C4-2B (cell line): ENCODE measurements around the gene IFNB1.

Experiments used
- H3K27ac ChIP-seq: fragments of 450-650 bp; 2 replicates; pipeline ENCODE4 v1.5.1; 2017
- CTCF ChIP-seq: fragments of 450-650 bp; conservative IDR thresholded peaks from 2 replicates; pipeline ENCODE4 v1.5.1; 2017; ENCODE audit warnings: mild to moderate bottlenecking
- ZFX ChIP-seq: fragments of 450-650 bp; IDR thresholded peaks from 2 replicates; pipeline ENCODE4 v1.6.1; 2017

Gene IFNB1

DNA sequence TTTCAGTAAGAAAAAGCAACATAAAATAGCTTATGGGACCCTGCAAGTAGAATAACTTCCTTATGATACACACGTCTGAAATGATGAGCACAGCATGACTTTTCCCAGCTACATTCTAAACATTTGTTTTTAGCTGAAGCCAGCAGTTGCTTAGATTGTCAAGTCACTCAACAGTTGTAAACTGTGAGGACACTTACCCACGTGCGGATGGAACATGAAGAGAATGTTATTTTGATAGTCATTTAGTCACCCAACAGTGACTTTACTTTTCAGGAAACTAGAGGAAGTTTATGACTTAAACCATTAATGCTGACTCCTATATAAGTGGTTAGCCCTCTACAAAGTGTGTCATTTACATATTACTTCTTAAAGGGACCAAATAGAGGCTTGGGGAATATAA, 49.3 kb downstream of the IFNB1 start:
- H3K27ac ChIP-seq: no peak overlapping the region
- TF ChIP-seq CTCF (no peak), ZFX (no peak)

- no peak overlapping the region for H3K27ac ChIP-seq
- no peak for TF ChIP-seq CTCF
- TF ChIP-seq ZFX: no peak
Observed at GRCh38 chr9:21027295-21027694, 50.4 kb downstream of the IFNB1 start.
